Pulmonary artery endothelial cell (primary cell): ENCODE data around the gene NXPH2. TPM values are rescaled to one million over a fixed set of nuclear protein-coding genes. Genes with fewer than 3 reads are reported as not detected.

Experiments used
- DNase-seq: peaks from one replicate; pipeline ENCODE4 v3.0.0-alpha.2; 2011; ENCODE audit warnings: low read depth, low spot score
- total RNA-seq: library from RNA; depleted of rRNA; stranded (reverse); fragments of >200 nt; gene quantifications from 2 replicates; pipeline ENCODE4 v1.2.3, GENCODE V29; 2014

NXPH2 gene
- total RNA-seq, 1 donor from 2014 or later, result not detected

DNA sequence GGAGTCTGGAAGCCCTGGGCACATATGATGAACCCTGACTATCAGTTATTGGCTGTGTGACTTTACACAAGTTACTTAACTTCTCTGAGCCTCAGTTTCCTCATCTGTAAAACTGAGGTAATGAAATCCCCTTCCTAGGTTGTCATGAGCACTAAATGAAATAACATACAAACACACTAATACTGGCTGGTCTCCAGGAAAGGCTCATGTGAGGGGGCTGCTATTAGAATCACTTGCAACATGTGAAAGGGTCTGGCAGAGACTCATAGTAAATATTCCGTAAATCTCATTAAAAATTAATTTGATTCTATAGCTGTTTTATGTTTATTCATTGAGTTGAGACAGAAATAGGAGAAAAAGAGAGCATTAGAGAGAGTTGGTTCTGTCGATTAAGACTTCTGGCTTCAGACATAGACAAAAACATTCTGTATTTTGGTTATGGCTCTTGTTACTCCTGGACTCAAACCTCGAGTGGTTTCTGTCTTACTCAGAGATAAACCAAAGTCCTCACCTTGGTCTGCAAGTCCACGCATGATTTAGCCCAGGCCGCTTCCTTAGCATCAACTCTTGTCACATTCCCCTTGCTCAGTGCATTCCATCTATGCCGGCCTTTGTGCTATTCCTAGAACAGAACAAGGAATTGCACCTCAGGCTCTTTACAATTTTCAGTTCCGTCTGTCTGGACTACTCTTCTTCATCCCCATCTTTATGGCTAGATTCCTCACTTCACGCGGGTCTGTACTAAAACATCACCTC, 139.1 kb downstream of the NXPH2 start:
- no peak for DNase-seq

DNA sequence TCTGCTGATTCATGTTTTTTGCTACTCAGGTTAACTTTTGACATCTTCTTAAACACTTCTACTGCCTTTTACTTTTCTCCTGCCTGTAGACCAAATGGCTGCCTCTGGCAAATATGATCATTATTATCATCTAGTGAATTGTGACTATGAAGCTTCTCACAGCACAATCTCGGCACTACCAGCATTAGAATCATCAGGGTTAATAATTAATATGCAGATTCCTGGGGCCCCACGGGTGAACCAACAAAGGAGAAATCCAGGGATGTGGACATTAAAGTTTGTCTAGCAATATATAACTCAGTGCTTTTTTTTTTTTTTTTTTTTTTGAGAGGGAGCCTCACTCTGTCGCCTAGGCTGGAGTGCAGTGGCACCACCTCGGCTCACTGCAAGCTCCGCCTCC, 142.5 kb downstream of the NXPH2 start:
- no peak for DNase-seq

DNA sequence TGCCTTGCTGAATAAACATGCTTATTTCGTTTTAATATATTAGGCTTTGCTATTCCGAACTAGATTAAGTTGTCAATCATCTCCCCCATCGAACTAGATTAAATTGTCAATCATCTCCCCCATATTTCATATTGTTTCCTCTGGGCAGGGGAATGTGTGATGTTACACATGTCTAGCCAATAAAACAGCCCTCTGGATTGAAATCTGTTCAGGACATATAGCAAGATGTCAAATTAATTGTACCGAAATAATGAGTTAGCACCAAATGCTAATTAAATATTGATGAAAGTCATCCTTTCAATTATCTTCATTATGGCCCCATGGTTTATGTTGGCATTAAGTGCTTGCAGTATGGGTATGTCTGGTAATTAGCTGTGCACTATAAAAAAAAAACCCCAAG, 143.1 kb downstream of the NXPH2 start:
- DNase-seq, result no peak

GRCh38 chr2:138633049-138633448, 147.1 kb downstream of the NXPH2 start:
- DNase-seq, result no peak

GRCh38 chr2:138632066-138632620, 148.0 kb downstream of the NXPH2 start:
- DNase-seq, result no peak

DNA sequence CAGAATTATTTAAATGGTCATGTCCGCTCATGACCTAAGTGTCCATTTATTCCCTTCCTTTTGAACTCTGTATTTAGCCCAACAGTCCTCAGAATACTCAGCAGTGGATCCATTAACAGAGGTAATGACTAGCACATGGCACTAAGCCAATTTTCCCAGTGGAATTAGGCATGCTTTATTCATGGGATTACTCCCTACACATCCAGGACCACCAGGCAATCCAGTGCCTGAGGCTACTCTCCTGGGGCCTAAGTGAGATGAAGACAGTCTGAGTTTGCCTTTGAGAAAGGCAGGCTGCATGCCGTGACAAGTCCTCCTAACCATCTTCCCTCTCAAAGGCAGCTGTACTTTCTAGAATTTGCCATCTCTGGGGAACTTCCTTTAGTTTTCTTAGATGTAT, 150.0 kb downstream of the NXPH2 start:
- DNase-seq, result no peak

DNA sequence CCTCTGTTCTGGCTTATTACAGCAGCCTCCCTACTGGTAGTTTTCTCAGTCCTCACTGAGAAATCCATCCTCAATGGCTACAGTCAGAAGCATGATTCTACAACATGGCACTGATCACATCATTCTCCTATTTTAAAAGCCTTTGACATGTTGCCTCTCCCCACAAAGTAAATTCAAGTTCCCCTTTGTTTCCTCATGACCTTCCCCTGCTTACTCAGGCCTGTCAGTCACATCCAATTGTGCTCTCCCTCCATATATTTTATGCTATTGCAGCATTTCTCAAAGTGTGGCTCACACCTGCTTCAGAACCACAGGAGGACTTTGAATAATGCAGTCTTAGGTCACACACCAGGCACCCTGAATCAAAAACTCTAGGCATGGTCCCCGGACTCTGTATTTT, 154.0 kb downstream of the NXPH2 start:
- DNase-seq, result no peak

GRCh38 chr2:138622613-138623012, 157.6 kb downstream of the NXPH2 start:
- no peak for DNase-seq

- DNase-seq, result no peak
These were observed 159.1 kb downstream of the NXPH2 start for GRCh38 chr2:138621139-138621538.

DNA sequence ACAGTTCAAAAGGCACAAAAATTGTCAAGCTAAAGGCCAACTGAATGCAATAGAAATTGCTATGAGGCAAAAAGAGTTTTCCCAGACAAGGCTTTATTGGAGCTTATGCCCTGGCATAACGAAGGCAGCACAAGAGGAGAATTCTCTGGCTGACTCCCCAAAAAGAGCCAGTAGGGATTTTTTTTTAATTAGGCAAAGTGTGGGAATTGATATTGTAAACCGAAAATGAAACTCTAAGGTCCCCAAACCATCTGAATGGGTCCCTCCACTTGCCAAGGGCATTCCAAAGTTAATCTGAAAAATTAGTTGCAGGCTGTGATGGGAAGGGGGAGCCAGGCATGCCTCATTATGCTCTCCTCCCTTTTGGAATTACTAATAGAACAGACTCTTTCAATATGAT, 159.8 kb downstream of the NXPH2 start:
- DNase-seq, result no peak
